ENCODE results near the gene PFKFB1. TPM values are rescaled to one million over a fixed set of nuclear protein-coding genes. Genes with fewer than 3 reads are reported as not detected.

Gene PFKFB1
- total RNA-seq, 4 donors from 2014 or later = not detected

DNA sequence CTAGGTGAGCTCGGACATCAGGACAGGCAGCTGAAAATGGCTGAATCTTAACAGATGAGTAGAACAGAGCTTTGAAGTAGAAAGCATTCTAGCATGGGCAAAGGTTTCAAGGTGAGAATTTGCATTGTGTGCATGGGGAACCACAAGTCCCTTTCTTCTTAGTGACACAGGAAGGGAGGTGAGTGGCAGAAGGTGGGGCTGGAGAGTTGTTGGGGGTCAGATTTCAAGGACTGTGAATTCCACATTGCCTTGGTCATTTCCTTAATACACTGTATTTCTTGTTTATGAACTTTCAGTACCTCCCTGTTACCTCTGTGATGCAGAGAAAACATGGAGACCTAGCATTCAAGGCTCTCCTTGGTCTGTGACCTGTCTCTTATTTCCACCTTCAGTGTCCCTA is 10.2 kb upstream of the PFKFB1 start:
- Histone ChIP-seq H3K9me3 (no peaks in the 10 kb centered on the region), H3K36me3 (peaks cover 0 to 53% (median 0%) of the 10 kb centered on the region in 3 donors), H3K4me1 (peaks cover 6 to 77% (median 19%) of the 10 kb centered on the region in 3 donors), H3K27ac (no peak overlapping the region), H3K27me3 (no peaks in the 10 kb centered on the region), H3K4me3 (no peak overlapping the region)
- WGBS, 2 donors = no CpG with 5 or more reads among the region's 1 CpG
- DNase-seq = no peak
- intact Hi-C loops (cut with DNase I) = no loop called here
- TF ChIP-seq POLR2A (IDR thresholded peaks at IDR 0.05) = no peak

DNA sequence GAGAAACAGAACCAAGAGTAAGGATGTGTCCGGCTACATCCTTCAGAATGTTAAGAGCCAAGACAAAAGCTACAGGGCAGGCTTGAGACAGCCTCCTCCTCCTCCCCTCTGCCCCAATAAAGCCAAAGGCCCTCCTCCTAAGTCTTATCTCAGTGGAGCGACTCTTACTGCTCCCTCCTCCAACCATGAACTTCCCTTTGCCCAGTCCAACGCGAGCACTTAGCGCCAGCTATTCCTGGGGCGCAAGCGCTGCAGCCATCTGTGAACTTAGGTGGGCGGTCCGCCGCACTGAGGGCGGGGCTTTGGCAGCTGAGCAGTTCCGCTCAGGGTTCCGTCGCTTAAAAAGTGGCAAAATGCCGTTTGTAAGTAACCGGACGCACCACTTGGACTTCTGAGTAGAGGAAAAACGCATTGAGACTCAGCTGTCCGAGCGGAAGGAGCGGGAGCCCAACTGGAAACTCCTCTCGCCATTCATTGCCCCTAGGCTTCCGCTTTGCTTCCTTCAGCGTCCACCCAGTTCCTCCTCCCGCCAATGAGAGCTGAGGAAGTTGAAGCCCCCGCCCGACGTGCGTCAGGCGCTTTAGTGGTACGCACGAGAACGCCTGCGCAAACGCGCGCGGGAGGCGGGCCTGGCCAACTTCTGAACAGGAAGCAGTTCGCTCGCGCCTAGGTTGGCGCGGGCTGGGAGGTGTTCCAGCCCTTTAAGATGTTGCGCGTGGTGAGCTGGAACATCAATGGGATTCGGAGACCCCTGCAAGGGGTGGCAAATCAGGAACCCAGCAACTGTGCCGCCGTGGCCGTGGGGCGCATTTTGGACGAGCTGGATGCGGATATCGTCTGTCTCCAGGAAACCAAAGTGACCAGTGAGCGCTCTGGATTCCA is 6.0 kb upstream of the PFKFB1 start, which contains the start of gene APEX2:
Gene APEX2, plus strand, starts transcription at position 647 of the 882 bp plus-strand sequence. Its CDS starts 60 bp downstream, at position 707.
- peaks cover 0 to 39% (median 9%) of the 10 kb centered on the region in 3 donors for H3K4me1 ChIP-seq
- intact Hi-C loops (cut with DNase I) = no loop called here
- no peaks in the 10 kb centered on the region for H3K9me3 ChIP-seq
- peak; percentile 58 for DNase-seq
- WGBS, 2 donors = 0 to 42% methylated on average over 9 to 35 of the region's 55 CpGs
- TF ChIP-seq, protein P1, sequence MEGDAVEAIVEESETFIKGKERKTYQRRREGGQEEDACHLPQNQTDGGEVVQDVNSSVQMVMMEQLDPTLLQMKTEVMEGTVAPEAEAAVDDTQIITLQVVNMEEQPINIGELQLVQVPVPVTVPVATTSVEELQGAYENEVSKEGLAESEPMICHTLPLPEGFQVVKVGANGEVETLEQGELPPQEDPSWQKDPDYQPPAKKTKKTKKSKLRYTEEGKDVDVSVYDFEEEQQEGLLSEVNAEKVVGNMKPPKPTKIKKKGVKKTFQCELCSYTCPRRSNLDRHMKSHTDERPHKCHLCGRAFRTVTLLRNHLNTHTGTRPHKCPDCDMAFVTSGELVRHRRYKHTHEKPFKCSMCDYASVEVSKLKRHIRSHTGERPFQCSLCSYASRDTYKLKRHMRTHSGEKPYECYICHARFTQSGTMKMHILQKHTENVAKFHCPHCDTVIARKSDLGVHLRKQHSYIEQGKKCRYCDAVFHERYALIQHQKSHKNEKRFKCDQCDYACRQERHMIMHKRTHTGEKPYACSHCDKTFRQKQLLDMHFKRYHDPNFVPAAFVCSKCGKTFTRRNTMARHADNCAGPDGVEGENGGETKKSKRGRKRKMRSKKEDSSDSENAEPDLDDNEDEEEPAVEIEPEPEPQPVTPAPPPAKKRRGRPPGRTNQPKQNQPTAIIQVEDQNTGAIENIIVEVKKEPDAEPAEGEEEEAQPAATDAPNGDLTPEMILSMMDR (IDR thresholded peaks at IDR 0.05) = no peak
- peak in 3 of 4 donors; percentile 25 to 83 (median 50) for TF ChIP-seq POLR2A (IDR thresholded peaks at IDR 0.05)
- peak within 1 kb of the TSS; percentile 49 to 69 (median 64) for H3K4me3 ChIP-seq
- H3K27ac ChIP-seq = peak within 1 kb of the TSS; percentile 86 to 93 (median 92)
- H3K27me3 ChIP-seq = no peaks in the 10 kb centered on the region
- peaks cover 0 to 30% (median 0%) of the 10 kb centered on the region in 3 donors for H3K36me3 ChIP-seq

DNA sequence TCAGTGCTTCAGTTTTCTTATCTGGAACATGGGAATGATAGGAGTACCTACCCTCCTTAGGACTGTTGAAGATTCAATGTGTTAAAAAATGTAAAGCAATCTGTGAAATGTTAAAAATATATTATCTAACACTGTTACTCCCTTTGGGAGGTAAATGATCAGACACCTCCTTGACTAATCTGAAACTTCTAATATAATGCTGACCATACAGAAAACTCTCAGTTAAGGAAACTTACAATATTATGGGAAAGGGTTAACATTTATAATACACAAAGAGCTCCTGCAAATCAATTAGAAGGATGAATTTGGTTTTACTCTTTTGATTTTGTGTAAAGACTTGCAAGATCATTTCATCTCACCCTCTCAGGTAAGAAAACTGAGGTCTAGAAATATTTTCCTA is 1.6 kb upstream of the PFKFB1 start:
- H3K4me3 ChIP-seq = no peak overlapping the region
- H3K36me3 ChIP-seq = no peaks in the 10 kb centered on the region
- DNase-seq = no peak
- intact Hi-C loops (cut with DNase I) = no loop called here
- H3K4me1 ChIP-seq = peaks cover 0 to 5% (median 0%) of the 10 kb centered on the region in 3 donors
- H3K27ac ChIP-seq = no peak overlapping the region
- TF ChIP-seq, protein P1 (IDR thresholded peaks at IDR 0.05) = no peak
- no peak for TF ChIP-seq POLR2A (IDR thresholded peaks at IDR 0.05)
- no peaks in the 10 kb centered on the region for H3K9me3 ChIP-seq
- H3K27me3 ChIP-seq = no peaks in the 10 kb centered on the region

DNA sequence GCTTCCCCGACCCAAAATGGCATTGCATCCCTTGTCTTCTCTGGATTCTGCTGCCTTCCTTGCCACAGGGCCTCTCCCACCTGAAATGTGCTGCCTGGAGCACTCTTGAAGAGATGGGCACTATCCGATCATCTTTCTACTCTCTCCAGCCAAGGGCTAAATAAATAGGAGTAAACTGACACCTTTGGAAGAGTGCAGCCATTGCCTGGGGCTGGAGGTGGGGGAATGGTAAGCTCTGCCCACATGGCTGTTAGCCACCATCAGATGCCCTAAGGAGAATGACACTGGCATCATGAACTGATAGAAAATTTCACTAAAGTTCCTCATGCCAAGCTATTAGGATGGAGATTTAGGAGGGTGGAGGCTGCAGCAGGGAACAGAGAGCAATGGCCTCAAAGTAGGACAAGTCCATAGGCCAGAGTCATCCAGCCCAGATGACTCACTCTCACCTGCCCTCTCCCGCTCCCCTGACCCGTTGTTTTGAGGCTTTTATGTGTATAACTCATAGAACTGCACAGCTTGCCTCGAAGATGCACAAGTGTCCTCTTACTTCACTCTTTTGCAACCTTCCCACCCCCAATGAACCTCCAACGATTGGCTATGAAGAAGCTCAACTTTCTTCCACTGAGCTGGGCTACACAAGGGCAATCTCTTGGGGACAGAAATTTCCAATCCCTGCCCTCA is 822 bp upstream of the PFKFB1 start:
- H3K9me3 ChIP-seq = no peaks in the 10 kb centered on the region
- TF ChIP-seq, protein P1 (IDR thresholded peaks at IDR 0.05) = no peak
- TF ChIP-seq POLR2A (IDR thresholded peaks at IDR 0.05) = no peak
- H3K4me1 ChIP-seq = peaks cover 0 to 5% (median 0%) of the 10 kb centered on the region in 3 donors
- intact Hi-C loops (cut with DNase I) = no loop called here
- no peak overlapping the region for H3K4me3 ChIP-seq
- H3K27me3 ChIP-seq = no peaks in the 10 kb centered on the region
- no peak overlapping the region for H3K27ac ChIP-seq
- no peak for DNase-seq
- no peaks in the 10 kb centered on the region for H3K36me3 ChIP-seq
- WGBS, 2 donors = 42 to 63% methylated on average over 4 to 6 of the region's 6 CpGs

DNA sequence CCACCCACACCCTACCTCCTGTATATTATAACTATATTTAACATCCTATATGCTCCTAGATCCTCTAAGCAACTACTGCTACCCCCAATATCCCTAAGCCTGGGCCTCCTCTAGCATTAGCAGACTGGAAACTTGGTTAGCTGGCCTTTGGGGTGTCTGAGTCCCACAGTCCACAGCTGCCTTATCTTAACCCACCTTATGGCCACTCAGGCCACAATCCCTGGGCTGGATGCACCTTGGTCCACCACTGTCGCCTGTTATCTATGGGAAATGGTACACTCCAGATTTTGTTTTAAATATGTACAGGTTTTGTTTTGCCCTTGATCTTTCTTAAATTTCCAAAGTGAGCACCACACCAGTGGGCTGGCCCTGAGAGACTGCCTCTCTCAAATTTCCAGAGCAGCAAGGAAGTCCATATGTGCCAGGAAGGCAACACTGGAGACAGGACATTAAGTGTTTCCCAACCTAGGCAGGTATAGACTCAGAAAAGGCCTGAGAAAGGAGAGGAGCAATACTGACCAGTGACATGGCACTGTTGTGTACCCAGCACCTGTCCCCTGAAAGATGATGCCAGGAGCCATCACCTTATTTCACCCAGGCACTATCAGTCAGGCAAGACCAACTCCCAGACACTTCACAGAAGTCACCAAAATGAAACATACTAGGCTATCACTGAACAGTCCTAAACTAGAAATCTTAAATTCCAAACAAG is 921 bp downstream of the PFKFB1 start:
- intact Hi-C loops (cut with DNase I) = no loop called here
- H3K4me3 ChIP-seq = no peak overlapping the region
- no peak for DNase-seq
- no peaks in the 10 kb centered on the region for H3K9me3 ChIP-seq
- no peaks in the 10 kb centered on the region for H3K4me1 ChIP-seq
- H3K27ac ChIP-seq = no peak overlapping the region
- no peaks in the 10 kb centered on the region for H3K36me3 ChIP-seq
- no peaks in the 10 kb centered on the region for H3K27me3 ChIP-seq
- TF ChIP-seq POLR2A (IDR thresholded peaks at IDR 0.05) = no peak
- TF ChIP-seq, protein P1 (IDR thresholded peaks at IDR 0.05) = no peak
- 100% methylated on average over 1 of the region's 1 CpG; no CpG with 5 or more reads in 1 of the 2 donors for WGBS, 2 donors

Data from esophagus squamous epithelium (tissue), 5 donors.